ENCODE data around the gene GPNMB.
A peak's percentile ranks its signal among the peaks of the same experiment; 100 is the strongest.
"Not testable (repeated sequence)": the region's sequence is repeated elsewhere in the genome, so short reads cannot be mapped to it uniquely, and the experiment has no call there.

Gene GPNMB

DNA sequence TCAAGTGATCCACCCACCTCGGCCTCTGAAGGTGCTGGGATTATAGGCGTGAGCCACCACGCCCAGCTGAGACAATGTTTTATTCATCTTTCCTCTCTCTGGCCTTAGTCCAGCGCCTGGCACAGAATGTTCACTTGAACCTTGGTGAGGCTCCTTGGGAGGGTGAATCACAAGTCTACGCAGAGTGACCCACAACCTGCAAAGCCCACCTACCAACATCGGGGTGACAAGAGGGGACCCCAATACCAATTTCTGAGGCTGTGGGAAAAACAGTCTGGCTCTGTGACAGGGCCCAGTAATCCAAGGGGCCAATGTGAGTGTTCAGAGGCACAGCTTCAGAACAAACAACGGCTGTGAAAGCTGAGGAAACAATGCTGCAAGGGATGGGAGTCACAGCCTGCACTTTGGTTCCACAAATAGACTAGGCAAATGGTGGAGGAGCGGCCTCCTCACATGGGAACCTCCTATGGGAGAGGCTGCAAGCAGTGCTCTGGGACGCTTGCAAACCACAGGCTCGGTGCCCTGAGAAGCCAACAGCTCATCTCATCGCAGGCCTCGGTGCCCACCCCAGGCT is 47.0 kb downstream of the GPNMB start:
- Histone ChIP-seq H3K9me3 (ENCODE audit: control insufficient read depth in 5 of 5, low read length in 5 of 5) (no peaks in the 10 kb centered on the region), H3K27me3 (ENCODE audit: control insufficient read depth in 5 of 5, insufficient read depth in 4 of 5, low read length in 5 of 5) (no peaks in the 10 kb centered on the region), H3K4me3 (ENCODE audit: low read depth in 1 of 5, low read length in 5 of 5) (no peak overlapping the region), H3K4me1 (ENCODE audit: control insufficient read depth in 5 of 5, insufficient read depth in 5 of 5, low read length in 5 of 5) (peaks cover 0 to 12% (median under 1%) of the 10 kb centered on the region in 5 donors), H3K36me3 (ENCODE audit: control insufficient read depth in 5 of 5, insufficient read depth in 5 of 5, low read length in 5 of 5) (no peaks in the 10 kb centered on the region), H3K9ac (ENCODE audit: low read length in 5 of 5) (no peak overlapping the region), H3K27ac (ENCODE audit: low read depth, low read length) (no peak overlapping the region)

DNA sequence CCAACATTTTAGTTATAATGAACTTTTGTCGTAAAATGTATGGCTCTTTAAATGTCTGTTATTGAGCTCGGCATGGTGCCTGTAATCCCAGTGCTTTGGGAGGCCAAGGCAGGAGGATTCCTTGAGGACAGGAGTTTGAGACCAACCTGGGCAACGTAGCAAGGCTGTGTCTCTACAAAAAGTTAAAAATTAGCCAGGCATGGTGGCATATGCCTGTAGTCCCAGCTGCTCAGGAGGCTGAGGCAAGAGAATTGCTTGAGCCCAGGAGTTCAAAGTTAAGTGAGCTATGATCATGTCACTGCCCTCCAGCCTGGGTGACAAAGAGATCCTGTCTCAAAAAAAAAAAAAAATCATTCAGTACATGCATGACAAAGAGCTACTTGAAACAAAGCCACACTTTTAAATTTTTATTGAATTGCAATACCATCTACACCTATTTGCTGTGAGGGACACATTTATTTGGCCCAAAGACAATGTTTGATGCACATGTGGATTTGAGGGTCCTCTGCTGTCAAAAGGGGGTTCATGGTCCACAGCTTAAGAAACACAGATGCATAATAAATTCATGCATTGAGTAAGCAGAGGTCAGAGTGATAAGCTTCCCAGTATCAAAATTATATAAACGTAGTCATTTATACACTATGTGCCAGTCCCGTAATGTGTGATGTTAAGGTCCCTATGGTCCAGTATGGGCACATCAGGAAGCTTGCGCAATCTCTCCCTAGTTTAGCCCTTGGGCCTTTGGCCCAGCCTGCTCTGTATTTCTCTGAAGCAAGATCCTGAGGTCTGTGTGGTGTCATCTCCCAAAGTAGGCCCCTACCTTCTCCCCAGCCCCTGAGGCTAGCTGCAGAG is 48.2 kb downstream of the GPNMB start:
- peaks cover 0 to 20% (median 7%) of the 10 kb centered on the region in 5 donors for H3K4me1 ChIP-seq (ENCODE audit: control insufficient read depth in 5 of 5, insufficient read depth in 5 of 5, low read length in 5 of 5)
- no peaks in the 10 kb centered on the region for H3K36me3 ChIP-seq (ENCODE audit: control insufficient read depth in 5 of 5, insufficient read depth in 5 of 5, low read length in 5 of 5)
- no peak overlapping the region for H3K4me3 ChIP-seq (ENCODE audit: low read depth in 1 of 5, low read length in 5 of 5)
- no peaks in the 10 kb centered on the region for H3K9me3 ChIP-seq (ENCODE audit: control insufficient read depth in 5 of 5, low read length in 5 of 5)
- H3K27ac ChIP-seq (ENCODE audit: low read depth, low read length), result no peak overlapping the region
- H3K27me3 ChIP-seq (ENCODE audit: control insufficient read depth in 5 of 5, insufficient read depth in 4 of 5, low read length in 5 of 5), result no peaks in the 10 kb centered on the region
- H3K9ac ChIP-seq (ENCODE audit: low read length in 5 of 5), result peak overlapping the region in 1 of 5 donors; percentile 27

DNA sequence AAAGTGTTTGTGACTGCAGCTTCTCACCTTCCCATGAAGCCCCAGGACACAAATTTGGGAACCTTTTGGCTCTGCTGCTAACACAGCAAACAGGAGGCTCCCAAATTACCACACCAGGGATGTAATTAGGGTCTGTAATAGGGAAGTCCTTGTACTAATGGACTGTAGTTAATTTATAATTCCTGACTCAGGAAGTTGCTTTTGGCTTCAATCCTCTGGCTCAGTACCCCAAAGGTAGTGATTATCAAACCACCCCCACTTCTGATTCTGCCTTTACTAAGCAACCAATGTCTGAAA is 48.8 kb downstream of the GPNMB start:
- peak overlapping the region in 1 of 5 donors; percentile 27 for H3K9ac ChIP-seq (ENCODE audit: low read length in 5 of 5)
- H3K36me3 ChIP-seq (ENCODE audit: control insufficient read depth in 5 of 5, insufficient read depth in 5 of 5, low read length in 5 of 5), result no peaks in the 10 kb centered on the region
- peaks cover 3 to 25% (median 13%) of the 10 kb centered on the region in 5 donors for H3K4me1 ChIP-seq (ENCODE audit: control insufficient read depth in 5 of 5, insufficient read depth in 5 of 5, low read length in 5 of 5)
- no peaks in the 10 kb centered on the region for H3K27me3 ChIP-seq (ENCODE audit: control insufficient read depth in 5 of 5, insufficient read depth in 4 of 5, low read length in 5 of 5)
- H3K27ac ChIP-seq (ENCODE audit: low read depth, low read length), result no peak overlapping the region
- H3K4me3 ChIP-seq (ENCODE audit: low read depth in 1 of 5, low read length in 5 of 5), result no peak overlapping the region
- no peaks in the 10 kb centered on the region for H3K9me3 ChIP-seq (ENCODE audit: control insufficient read depth in 5 of 5, low read length in 5 of 5)

DNA sequence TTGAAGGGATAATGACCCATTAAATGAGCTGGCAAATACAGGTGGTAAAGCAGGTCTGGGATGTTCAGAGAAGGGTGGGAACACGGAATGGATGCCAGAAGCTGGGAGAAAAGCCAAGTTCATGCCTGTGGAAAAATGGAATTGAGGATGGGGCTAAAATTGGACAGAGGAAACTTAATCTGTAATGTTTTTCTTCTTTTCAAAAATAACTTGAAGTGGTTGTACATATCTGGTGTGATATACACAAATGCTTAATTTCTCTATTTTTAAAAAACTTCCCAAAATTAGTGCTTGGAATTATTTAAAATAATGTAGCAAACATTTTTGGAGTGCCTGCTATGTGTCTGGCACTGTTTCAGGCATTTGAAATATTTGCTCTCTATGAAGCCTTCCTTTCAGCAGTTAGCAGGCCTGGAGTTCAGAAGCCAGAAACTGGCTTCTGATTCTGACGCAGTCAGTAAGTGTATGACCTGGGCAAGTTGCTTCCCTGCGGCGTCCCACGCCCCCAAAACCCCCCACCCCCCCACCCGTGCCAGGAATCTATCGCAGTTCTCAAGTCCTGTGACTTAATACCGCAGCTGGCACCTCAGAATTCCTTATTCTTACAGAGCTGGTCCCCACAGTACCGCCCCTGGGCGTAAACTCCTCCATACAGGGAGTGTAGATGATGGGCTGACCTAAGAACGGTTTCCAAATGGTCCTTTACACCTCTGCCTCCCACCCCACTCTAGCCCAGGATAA is 51.7 kb downstream of the GPNMB start:
- Histone ChIP-seq H3K9ac (ENCODE audit: low read length in 5 of 5) (peak overlapping the region; percentile 50 to 93 (median 81)), H3K9me3 (ENCODE audit: control insufficient read depth in 5 of 5, low read length in 5 of 5) (no peaks in the 10 kb centered on the region)

DNA sequence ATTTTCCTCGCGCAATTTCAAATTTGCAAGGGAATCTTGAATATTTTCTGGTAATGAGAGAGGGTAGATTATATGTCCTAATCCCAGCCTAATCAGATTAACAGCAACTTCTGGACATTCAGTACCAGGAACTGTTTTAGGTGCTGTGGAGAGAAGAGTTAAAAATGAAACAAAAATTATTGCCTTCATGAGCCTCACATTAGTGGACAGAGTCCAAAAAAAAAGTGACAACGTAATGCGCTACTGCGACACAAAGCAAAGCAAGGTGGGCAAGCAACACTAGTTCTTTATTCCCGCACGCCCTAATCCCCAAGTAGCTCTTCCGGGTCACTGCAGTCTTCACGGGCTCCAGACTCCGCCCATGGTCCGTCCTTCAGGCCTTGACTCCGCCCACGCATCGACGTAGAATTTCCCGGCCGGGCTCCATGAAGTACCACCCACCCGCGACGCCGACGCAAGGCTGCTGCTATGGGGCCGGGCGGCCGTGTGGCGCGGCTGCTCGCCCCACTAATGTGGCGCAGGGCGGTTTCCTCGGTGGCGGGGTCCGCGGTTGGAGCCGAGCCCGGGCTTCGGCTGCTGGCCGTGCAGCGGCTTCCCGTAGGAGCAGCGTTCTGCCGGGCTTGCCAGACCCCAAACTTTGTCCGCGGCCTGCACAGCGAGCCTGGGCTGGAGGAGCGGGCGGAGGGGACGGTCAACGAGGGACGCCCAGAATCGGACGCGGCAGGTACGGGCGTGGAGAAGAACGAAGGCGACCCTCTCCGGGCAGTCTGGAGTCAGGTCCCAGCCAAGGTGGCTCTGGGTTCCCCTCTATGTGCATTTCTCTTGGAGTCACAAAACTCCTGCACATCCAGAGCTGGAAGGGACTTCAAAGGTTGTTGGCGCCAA is 52.6 kb downstream of the GPNMB start, which contains the start of gene MALSU1:
TSS of gene MALSU1 (plus strand) at position 455 of the 885 bp plus-strand sequence. CDS start at position 469, 14 bp downstream.
- Histone ChIP-seq H3K27me3 (ENCODE audit: control insufficient read depth in 5 of 5, insufficient read depth in 4 of 5, low read length in 5 of 5) (no peaks in the 10 kb centered on the region), H3K9me3 (ENCODE audit: control insufficient read depth in 5 of 5, low read length in 5 of 5) (no peaks in the 10 kb centered on the region), H3K4me3 (ENCODE audit: low read depth in 1 of 5, low read length in 5 of 5) (peak within 1 kb of the TSS; percentile 89 to 98 (median 96)), H3K4me1 (ENCODE audit: control insufficient read depth in 5 of 5, insufficient read depth in 5 of 5, low read length in 5 of 5) (peaks cover 6 to 40% (median 23%) of the 10 kb centered on the region in 5 donors), H3K27ac (ENCODE audit: low read depth, low read length) (peak within 1 kb of the TSS; percentile 82), H3K36me3 (ENCODE audit: control insufficient read depth in 5 of 5, insufficient read depth in 5 of 5, low read length in 5 of 5) (peaks cover 3 to 10% (median 6%) of the 10 kb centered on the region in 5 donors), H3K9ac (ENCODE audit: low read length in 5 of 5) (peak within 1 kb of the TSS; percentile 84 to 95 (median 92))

More for the DNA sequence above, 51.7 kb downstream of the GPNMB start:
- Histone ChIP-seq H3K36me3 (ENCODE audit: control insufficient read depth in 5 of 5, insufficient read depth in 5 of 5, low read length in 5 of 5) (peaks cover 3 to 10% (median 6%) of the 10 kb centered on the region in 5 donors), H3K27ac (ENCODE audit: low read depth, low read length) (peak overlapping the region; percentile 82), H3K27me3 (ENCODE audit: control insufficient read depth in 5 of 5, insufficient read depth in 4 of 5, low read length in 5 of 5) (no peaks in the 10 kb centered on the region), H3K4me1 (ENCODE audit: control insufficient read depth in 5 of 5, insufficient read depth in 5 of 5, low read length in 5 of 5) (peaks cover 6 to 39% (median 23%) of the 10 kb centered on the region in 5 donors), H3K4me3 (ENCODE audit: low read depth in 1 of 5, low read length in 5 of 5) (peak overlapping the region; percentile 86 to 97 (median 96))

DNA sequence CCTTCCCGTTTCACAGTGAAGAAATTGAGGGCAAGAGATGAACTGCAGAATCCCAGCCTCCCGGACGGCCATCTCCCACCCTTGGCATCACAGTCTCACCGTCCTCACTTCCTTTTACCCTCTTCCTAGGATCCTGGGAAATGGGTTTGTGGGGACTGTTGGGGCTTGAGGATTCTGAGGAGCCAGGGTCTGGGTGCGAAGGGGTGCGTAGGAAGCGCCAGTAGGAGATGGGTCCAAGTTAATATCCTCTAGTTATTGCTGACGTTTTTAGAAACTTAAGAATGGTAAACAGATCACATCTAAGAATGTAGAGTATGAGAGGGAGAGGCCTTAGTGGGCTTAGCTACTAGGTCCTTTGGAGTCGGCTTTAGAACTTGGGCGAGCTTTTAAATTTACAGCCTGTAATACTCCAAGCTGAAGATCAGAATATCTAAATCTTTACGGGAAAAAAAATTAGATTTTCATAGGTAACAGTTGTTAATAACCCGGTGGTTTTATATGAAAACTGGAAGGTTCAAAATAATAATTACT is 53.3 kb downstream of the GPNMB start:
- Histone ChIP-seq H3K9ac (ENCODE audit: low read length in 5 of 5) (peak overlapping the region; percentile 84 to 95 (median 92)), H3K36me3 (ENCODE audit: control insufficient read depth in 5 of 5, insufficient read depth in 5 of 5, low read length in 5 of 5) (peaks cover 3 to 10% (median 6%) of the 10 kb centered on the region in 5 donors), H3K9me3 (ENCODE audit: control insufficient read depth in 5 of 5, low read length in 5 of 5) (no peaks in the 10 kb centered on the region), H3K27me3 (ENCODE audit: control insufficient read depth in 5 of 5, insufficient read depth in 4 of 5, low read length in 5 of 5) (no peaks in the 10 kb centered on the region), H3K27ac (ENCODE audit: low read depth, low read length) (peak overlapping the region; percentile 82), H3K4me1 (ENCODE audit: control insufficient read depth in 5 of 5, insufficient read depth in 5 of 5, low read length in 5 of 5) (peaks cover 6 to 42% (median 23%) of the 10 kb centered on the region in 5 donors), H3K4me3 (ENCODE audit: low read depth in 1 of 5, low read length in 5 of 5) (peak overlapping the region; percentile 89 to 98 (median 96))

DNA sequence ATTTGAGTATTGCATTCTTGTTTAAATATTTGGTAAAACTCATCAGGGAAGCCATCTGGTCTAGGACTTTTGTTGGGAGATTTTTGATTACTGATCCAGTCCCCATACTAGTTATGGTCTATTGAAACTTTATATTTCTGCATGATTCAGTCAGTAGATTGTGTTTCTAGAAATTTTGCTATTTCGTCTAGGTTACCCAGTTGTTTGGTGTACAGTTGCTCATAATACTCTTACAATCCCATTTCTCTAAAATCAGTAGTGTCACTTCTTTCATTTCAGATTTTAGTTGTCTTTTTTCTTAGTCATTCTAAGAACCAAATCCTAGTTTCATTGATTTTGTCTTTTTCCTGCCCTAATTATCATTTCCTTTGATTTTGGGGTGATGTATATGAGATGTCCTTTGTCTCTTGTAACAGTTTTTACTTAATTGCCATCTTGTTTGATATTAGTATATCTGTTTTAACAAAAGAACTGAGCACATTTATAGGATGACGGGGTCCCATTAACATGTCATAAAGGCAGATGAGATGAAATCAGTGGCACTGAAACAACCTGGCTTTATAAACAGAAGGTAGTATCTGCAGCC is 60.5 kb downstream of the GPNMB start:
- no peaks in the 10 kb centered on the region for H3K9me3 ChIP-seq (ENCODE audit: control insufficient read depth in 5 of 5, low read length in 5 of 5)
- no peak overlapping the region for H3K27ac ChIP-seq (ENCODE audit: low read depth, low read length)
- H3K4me3 ChIP-seq (ENCODE audit: low read depth in 1 of 5, low read length in 5 of 5), result no peak overlapping the region
- H3K27me3 ChIP-seq (ENCODE audit: control insufficient read depth in 5 of 5, insufficient read depth in 4 of 5, low read length in 5 of 5), result no peaks in the 10 kb centered on the region
- H3K9ac ChIP-seq (ENCODE audit: low read length in 5 of 5), result no peak overlapping the region
- H3K36me3 ChIP-seq (ENCODE audit: control insufficient read depth in 5 of 5, insufficient read depth in 5 of 5, low read length in 5 of 5), result peaks cover 25 to 38% (median 32%) of the 10 kb centered on the region in 5 donors
- H3K4me1 ChIP-seq (ENCODE audit: control insufficient read depth in 5 of 5, insufficient read depth in 5 of 5, low read length in 5 of 5), result peaks cover 0 to 11% (median 2%) of the 10 kb centered on the region in 5 donors

DNA sequence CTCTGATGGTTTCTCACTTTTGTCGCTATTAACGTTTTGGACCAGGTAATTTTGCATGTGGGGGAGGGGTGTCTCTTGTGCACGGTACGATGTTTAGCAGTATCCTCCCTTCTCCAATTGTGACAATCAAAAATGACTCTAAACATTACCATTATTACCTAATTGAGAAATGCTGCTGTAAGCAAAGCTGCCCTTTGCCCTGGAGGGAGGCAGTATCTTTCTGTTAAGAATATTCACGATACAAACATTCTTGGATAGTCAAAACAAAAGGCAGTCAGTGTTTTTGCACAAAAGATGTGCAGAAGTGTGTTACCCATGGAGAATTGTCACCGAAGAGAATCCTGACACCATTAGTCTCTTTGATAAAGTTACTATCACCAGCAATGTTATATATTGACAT is 62.2 kb downstream of the GPNMB start:
- Histone ChIP-seq H3K36me3 (ENCODE audit: control insufficient read depth in 5 of 5, insufficient read depth in 5 of 5, low read length in 5 of 5) (peaks cover 23 to 31% (median 27%) of the 10 kb centered on the region in 5 donors), H3K4me3 (ENCODE audit: low read depth in 1 of 5, low read length in 5 of 5) (no peak overlapping the region), H3K9me3 (ENCODE audit: control insufficient read depth in 5 of 5, low read length in 5 of 5) (no peaks in the 10 kb centered on the region), H3K27me3 (ENCODE audit: control insufficient read depth in 5 of 5, insufficient read depth in 4 of 5, low read length in 5 of 5) (no peaks in the 10 kb centered on the region), H3K4me1 (ENCODE audit: control insufficient read depth in 5 of 5, insufficient read depth in 5 of 5, low read length in 5 of 5) (peaks cover 0 to 4% (median 0%) of the 10 kb centered on the region in 5 donors), H3K27ac (ENCODE audit: low read depth, low read length) (no peak overlapping the region), H3K9ac (ENCODE audit: low read length in 5 of 5) (no peak overlapping the region)

DNA sequence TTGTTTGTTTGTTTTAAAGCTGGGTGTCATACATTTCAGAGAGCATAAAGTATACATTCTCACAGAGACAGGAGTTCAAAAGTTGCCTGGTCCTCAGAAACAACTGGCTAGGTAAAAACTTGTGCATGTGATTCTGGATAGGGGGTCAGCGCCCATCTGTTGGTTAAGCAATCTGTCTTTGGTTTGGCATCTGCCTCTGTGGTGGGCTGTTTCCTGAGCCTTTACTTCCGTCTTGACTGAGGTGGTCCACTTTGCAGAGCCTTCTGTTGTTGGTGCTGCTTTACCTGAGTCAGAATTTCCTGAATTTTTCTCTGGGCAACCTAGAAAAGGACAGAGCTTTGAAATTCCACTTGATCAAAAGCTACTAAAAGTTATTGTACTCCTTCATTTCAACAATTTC is 65.6 kb downstream of the GPNMB start:
- peaks cover 23 to 31% (median 27%) of the 10 kb centered on the region in 5 donors for H3K36me3 ChIP-seq (ENCODE audit: control insufficient read depth in 5 of 5, insufficient read depth in 5 of 5, low read length in 5 of 5)

More for the DNA sequence above, 65.6 kb downstream of the GPNMB start:
- H3K4me1 ChIP-seq (ENCODE audit: control insufficient read depth in 5 of 5, insufficient read depth in 5 of 5, low read length in 5 of 5); H3K4me3 ChIP-seq (ENCODE audit: low read depth in 1 of 5, low read length in 5 of 5); H3K27me3 ChIP-seq (ENCODE audit: control insufficient read depth in 5 of 5, insufficient read depth in 4 of 5, low read length in 5 of 5); H3K9me3 ChIP-seq (ENCODE audit: control insufficient read depth in 5 of 5, low read length in 5 of 5); H3K9ac ChIP-seq (ENCODE audit: low read length in 5 of 5); H3K27ac ChIP-seq (ENCODE audit: low read depth, low read length): not testable (repeated sequence)

Measured in subcutaneous abdominal adipose tissue (tissue), 5 donors.